Hepatocyte (in vitro differentiated cells): ENCODE measurements around the gene P2RY12. TPM values are rescaled to one million over a fixed set of nuclear protein-coding genes. Genes with fewer than 3 reads are reported as not detected.

Experiments
- DNase-seq: peaks from one replicate; pipeline ENCODE4 v3.0.0-alpha.2; 2016; ENCODE audit warnings: low spot score
- H2AFZ ChIP-seq: fragments of 200-600 bp; sonication (generic); 2 replicates; pipeline ENCODE4 v1.6.0; 2016; ENCODE audit warnings: antibody characterized with exemption, mild to moderate bottlenecking
- H3K27ac ChIP-seq: fragments of 200-600 bp; sonication (generic); 2 replicates; pipeline ENCODE4 v1.5.1; 2016; ENCODE audit warnings: mild to moderate bottlenecking
- H3K27me3 ChIP-seq: fragments of 200-600 bp; sonication (generic); 2 replicates; pipeline ENCODE4 v1.6.1; 2016
- H3K36me3 ChIP-seq: fragments of 200-600 bp; sonication (generic); replicated peaks from 2 replicates; pipeline ENCODE4 v1.5.1; 2016; ENCODE audit warnings: low read depth; ENCODE audit not compliant: insufficient read depth
- H3K4me1 ChIP-seq: fragments of 200-600 bp; sonication (generic); 2 replicates; pipeline ENCODE4 v1.5.1; 2016; ENCODE audit warnings: mild to moderate bottlenecking, moderate library complexity; ENCODE audit not compliant: insufficient read depth
- H3K4me2 ChIP-seq: fragments of 200-600 bp; sonication (generic); 2 replicates; pipeline ENCODE4 v1.6.0; 2016
- H3K4me3 ChIP-seq: fragments of 200-600 bp; sonication (generic); 2 replicates; pipeline ENCODE4 v1.5.1; 2016; ENCODE audit warnings: mild to moderate bottlenecking
- H3K79me2 ChIP-seq: fragments of 200-600 bp; sonication (generic); 2 replicates; pipeline ENCODE4 v1.6.0; 2017; ENCODE audit warnings: mild to moderate bottlenecking
- H3K9me2 ChIP-seq: fragments of 200-600 bp; sonication (generic); replicated peaks from 2 replicates; pipeline ENCODE4 v1.6.0; 2017; ENCODE audit warnings: mild to moderate bottlenecking; ENCODE audit not compliant: insufficient read depth
- H3K9me3 ChIP-seq: fragments of 200-600 bp; sonication (generic); 2 replicates; pipeline ENCODE4 v1.5.1; 2016; ENCODE audit warnings: low read depth, mild to moderate bottlenecking
- H4K20me1 ChIP-seq: fragments of 200-600 bp; sonication (generic); 2 replicates; pipeline ENCODE4 v1.6.0; 2016; ENCODE audit warnings: mild to moderate bottlenecking; ENCODE audit not compliant: insufficient read depth, poor library complexity, severe bottlenecking
- EZH2 ChIP-seq: fragments of 200-600 bp; sonication (generic); IDR thresholded peaks from 2 replicates; pipeline ENCODE4 v1.6.1; 2016; ENCODE audit warnings: antibody characterized with exemption, mild to moderate bottlenecking, borderline replicate concordance
- EZH2phosphoT487 ChIP-seq: fragments of 200-600 bp; sonication (generic); IDR thresholded peaks from one replicate; pipeline ENCODE4 v1.6.1; 2018; ENCODE audit warnings: antibody characterized with exemption, mild to moderate bottlenecking, low read depth, moderate library complexity; ENCODE audit not compliant: unreplicated experiment, severe bottlenecking
- WGBS: methylation state at CpG from one replicate; pipeline ENCODE4 v1.1.6; 2016; ENCODE audit warnings: low lambda C conversion rate; ENCODE audit errors: missing lambda C conversion rate; 5-methylcytosine and 5-hydroxymethylcytosine counted together
- polyA plus RNA-seq: library from polyadenylated mRNA; unstranded; fragments of >200 nt; fragmentation: Nextera tagmentation; extraction: Ambion mirVana; gene quantifications from 2 replicates; pipeline ENCODE4 v1.2.1, GENCODE V29; 2016
- total RNA-seq: library from RNA; depleted of rRNA; stranded (reverse); fragments of >200 nt; gene quantifications from 2 replicates; pipeline ENCODE4 v1.2.3, GENCODE V29; 2014
- TF ChIP-seq, protein P1 (sequence below): fragments of 200-600 bp; sonication (generic); IDR thresholded peaks from 2 replicates; pipeline ENCODE4 v1.5.1; 2016; ENCODE audit warnings: antibody characterized with exemption, mild to moderate bottlenecking; ENCODE audit not compliant: poor library complexity

The P2RY12 gene
- total and polyA plus RNA-seq, 2 experiments from 2014 or later, result 0.07 TPM; not detected in 1

DNA sequence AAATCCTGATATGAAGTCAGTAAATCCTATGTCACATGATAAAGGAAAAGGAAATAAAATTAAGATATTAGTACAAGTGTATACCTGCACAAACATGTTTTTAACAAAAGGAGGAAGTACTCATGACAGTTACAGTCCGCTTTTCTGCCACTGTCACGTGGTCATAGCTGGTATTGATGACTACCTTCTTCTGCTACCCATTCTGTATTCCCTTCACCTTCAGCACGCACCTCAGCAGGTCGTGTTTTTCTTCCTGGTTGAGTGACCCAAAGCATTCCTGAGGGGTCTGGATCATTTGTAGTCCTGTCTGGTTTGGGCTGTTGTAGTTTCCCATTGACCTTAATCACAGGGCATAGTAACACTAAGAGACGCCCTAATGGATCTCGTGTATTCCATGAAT, 35.3 kb upstream of the P2RY12 start:
- Histone ChIP-seq H3K4me1 (no peaks in the 10 kb centered on the region), H3K27ac (no peak overlapping the region), H3K79me2 (no peaks in the 10 kb centered on the region), H3K4me2 (no peak overlapping the region), H3K9me2 (no peaks in the 10 kb centered on the region), H4K20me1 (no peaks in the 10 kb centered on the region), H3K4me3 (no peak overlapping the region), H3K27me3 (no peaks in the 10 kb centered on the region), H2AFZ (no peak overlapping the region), H3K36me3 (no peaks in the 10 kb centered on the region), H3K9me3 (no peaks in the 10 kb centered on the region)
- 75% methylated on average over 6 of the region's 6 CpGs for WGBS
- no peak for DNase-seq
- TF ChIP-seq EZH2phosphoT487 (no peak), EZH2 (no peak)
- TF ChIP-seq, protein P1, sequence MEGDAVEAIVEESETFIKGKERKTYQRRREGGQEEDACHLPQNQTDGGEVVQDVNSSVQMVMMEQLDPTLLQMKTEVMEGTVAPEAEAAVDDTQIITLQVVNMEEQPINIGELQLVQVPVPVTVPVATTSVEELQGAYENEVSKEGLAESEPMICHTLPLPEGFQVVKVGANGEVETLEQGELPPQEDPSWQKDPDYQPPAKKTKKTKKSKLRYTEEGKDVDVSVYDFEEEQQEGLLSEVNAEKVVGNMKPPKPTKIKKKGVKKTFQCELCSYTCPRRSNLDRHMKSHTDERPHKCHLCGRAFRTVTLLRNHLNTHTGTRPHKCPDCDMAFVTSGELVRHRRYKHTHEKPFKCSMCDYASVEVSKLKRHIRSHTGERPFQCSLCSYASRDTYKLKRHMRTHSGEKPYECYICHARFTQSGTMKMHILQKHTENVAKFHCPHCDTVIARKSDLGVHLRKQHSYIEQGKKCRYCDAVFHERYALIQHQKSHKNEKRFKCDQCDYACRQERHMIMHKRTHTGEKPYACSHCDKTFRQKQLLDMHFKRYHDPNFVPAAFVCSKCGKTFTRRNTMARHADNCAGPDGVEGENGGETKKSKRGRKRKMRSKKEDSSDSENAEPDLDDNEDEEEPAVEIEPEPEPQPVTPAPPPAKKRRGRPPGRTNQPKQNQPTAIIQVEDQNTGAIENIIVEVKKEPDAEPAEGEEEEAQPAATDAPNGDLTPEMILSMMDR, result no peak

DNA sequence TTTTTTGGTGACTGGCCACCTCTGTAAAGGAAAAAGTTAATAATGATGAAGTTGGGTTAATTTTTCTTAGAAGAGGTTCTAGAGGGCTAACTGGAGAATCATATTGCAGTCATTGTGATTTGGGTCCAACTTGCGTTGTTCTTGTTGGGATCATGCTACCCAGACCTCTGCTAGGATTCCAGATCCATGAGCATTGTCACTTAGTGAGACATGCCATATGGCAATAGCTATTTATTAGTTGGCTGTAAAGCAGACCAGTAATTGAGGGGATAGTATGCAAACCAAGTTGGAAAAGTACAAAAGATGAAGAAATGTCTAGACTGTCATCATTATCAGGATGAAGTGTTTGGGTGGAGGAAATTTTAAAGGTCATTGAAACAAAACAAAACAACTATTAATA, 30.7 kb upstream of the P2RY12 start:
- no peak overlapping the region for H3K4me3 ChIP-seq
- TF ChIP-seq EZH2phosphoT487 (no peak), EZH2 (no peak)
- TF ChIP-seq, protein P1, result no peak
- H2AFZ ChIP-seq, result no peak overlapping the region
- no peaks in the 10 kb centered on the region for H3K9me2 ChIP-seq
- no peaks in the 10 kb centered on the region for H4K20me1 ChIP-seq
- H3K36me3 ChIP-seq, result no peaks in the 10 kb centered on the region
- H3K4me1 ChIP-seq, result no peaks in the 10 kb centered on the region
- H3K27ac ChIP-seq, result no peak overlapping the region
- H3K27me3 ChIP-seq, result no peaks in the 10 kb centered on the region
- H3K79me2 ChIP-seq, result no peaks in the 10 kb centered on the region
- no peaks in the 10 kb centered on the region for H3K9me3 ChIP-seq
- DNase-seq, result no peak
- 52% methylated on average over 1 of the region's 1 CpG for WGBS
- H3K4me2 ChIP-seq, result no peak overlapping the region

DNA sequence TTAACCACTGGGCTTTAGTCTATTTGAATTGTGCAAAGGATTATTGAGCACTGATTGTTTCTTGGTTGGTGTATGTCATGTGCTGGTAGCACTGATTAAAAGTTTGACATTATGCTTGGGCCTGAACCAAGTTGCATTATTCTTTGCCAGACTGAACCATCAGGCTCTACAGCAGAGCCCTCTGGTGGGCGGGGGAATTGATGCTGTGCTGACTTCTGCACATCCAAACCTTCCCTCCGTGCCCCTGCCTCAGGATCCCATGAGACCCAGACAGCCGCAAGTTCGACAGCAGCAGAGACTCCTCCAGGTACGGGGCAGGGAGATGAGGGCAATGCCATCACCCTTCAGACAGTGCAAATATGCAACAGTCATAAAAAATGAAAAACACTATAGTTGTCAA, 28.4 kb upstream of the P2RY12 start:
- no peaks in the 10 kb centered on the region for H3K4me1 ChIP-seq
- no peak overlapping the region for H3K4me3 ChIP-seq
- TF ChIP-seq EZH2phosphoT487 (no peak), EZH2 (no peak)
- TF ChIP-seq, protein P1, result no peak
- H3K27ac ChIP-seq, result no peak overlapping the region
- no peaks in the 10 kb centered on the region for H4K20me1 ChIP-seq
- H3K9me2 ChIP-seq, result no peaks in the 10 kb centered on the region
- H3K9me3 ChIP-seq, result no peaks in the 10 kb centered on the region
- H3K4me2 ChIP-seq, result no peak overlapping the region
- no peak overlapping the region for H2AFZ ChIP-seq
- DNase-seq, result no peak
- H3K79me2 ChIP-seq, result no peaks in the 10 kb centered on the region
- no peaks in the 10 kb centered on the region for H3K27me3 ChIP-seq
- WGBS, result 95% methylated on average over 5 of the region's 5 CpGs
- no peaks in the 10 kb centered on the region for H3K36me3 ChIP-seq
